ENCODE data around the gene NKRF.

GRCh38 chrX:119604766-119605463 lies 1.3 kb downstream of the NKRF start:
- TF ChIP-seq CTCF (IDR thresholded peaks at IDR 0.05) (no peak), POLR2A (IDR thresholded peaks at IDR 0.05) (no peak)
